Erythroblast (primary cell): ENCODE measurements around the gene TMEM181.

Experiments used
- DNase-seq, 2 experiments: peaks; one replicate each; lab custom pipeline; 2025; lab: John Stamatoyannopoulos, UW
- GATA1 ChIP-seq: IDR thresholded peaks from 2 replicates; pipeline ENCODE4 v1.6.1; 2011; ENCODE audit warnings: low read depth, mild to moderate bottlenecking, control low read depth, low read length, moderate library complexity
- POLR2A ChIP-seq: IDR thresholded peaks from 2 replicates; pipeline ENCODE4 v1.6.1; 2011; ENCODE audit warnings: mild to moderate bottlenecking, low read length

TMEM181 gene

DNA sequence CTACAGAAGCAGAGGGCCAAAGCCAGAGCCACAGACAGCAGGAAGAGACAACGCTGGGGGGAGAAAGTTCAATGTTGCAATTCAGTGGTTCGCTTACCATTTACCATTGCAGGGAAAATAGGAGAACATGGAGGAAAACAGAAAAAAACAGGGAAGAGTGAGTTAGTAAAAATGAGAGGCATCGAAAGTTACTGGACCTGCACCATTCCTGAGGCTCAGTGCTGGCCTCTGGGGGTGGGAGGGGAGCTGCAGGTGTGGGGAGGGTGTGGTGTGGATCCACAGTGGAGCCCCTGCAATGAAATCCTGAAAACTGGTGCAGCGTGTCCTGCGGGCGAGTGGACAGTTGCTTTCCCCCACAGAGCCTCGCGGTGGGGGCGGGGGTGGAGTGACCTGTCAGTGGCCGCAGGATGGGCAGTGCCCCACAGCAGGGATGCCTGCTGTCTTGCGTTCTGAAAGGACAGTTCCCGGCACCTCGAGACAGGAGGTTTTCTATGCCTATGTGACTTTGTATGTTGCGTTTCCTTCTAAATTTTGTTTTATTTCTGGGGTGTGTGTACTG lies 5.7 kb downstream of the TMEM181 start:
- no peak for DNase-seq
- TF ChIP-seq GATA1 = no peak
- TF ChIP-seq POLR2A = no peak

DNA sequence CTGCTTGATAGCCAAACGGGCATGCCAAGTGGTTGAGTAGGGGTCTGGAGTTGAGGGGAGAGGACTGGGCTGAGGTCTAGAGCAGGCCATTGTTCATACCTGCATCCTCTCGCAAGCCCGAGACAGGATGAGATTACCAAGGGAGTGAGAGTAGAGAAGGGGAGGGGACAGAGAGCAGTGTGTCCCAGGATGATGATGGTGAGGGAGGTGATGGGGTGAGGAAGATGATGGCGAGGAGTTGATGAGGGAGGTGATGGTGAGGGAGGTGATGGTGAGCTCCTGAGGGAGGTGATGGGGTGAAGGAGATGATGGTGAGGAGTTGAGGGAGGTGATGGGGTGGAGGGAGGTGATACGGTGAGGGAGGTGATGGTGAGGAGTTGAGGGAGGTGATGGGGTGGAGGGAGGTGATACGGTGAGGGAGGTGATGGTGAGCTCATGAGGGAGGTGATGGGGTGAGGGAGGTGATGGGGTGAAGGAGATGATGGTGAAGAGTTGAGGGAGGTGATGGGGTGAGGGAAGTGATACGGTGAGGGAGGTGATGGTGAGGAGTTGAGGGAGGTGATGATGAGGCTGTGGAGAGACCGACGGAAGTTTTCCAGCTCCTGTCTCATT lies 6.4 kb downstream of the TMEM181 start:
- DNase-seq = no peak
- TF ChIP-seq POLR2A (no peak), GATA1 (no peak)

DNA sequence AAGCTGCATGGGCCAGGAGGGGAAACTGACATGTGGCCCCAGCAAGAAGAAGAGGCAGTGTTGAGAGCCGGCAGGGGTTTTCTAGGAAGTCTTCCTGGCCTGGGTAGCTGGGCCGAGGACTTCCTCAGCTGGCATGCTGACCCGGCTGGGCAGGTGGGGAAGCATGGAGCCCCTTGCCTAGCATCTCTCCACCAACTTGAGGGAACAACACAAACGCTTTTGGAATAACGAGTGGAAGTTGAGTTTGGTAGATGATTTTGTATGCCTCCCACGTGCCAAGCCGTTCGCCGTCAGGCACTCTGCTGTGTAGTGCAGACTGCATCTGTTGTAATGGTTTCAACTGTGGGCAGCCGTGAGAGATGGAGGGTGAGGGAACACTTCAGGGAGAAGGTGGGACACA lies 7.3 kb downstream of the TMEM181 start:
- TF ChIP-seq POLR2A (no peak), GATA1 (no peak)
- DNase-seq = no peak

DNA sequence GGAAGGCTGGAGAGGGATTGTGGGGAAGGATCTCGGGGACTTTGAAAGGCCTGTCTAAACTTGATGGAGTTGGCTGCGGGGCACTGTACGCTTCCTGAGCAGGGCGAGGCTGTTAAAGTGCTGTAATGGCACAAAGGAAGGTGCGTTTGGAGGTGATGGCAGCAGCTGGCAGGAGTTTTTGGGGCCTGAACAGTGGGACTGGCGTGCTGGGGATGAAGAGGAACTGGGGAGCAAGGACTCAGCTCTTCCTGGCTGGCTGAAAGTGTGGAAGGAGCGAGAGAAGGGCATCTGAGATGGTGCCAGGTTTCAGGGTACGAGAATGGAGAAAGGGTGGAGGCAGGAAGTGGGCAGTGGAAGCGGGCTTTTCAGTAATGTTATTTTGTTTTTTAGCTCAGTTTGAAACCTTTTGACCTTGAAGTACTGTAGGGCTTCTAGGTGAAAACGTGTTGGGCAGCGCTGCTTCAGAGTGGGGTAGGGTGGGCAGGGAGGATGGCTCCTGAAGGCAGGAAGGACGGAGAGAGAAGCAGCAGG lies 8.0 kb downstream of the TMEM181 start:
- TF ChIP-seq POLR2A = no peak
- no peak for TF ChIP-seq GATA1
- DNase-seq = no peak

DNA sequence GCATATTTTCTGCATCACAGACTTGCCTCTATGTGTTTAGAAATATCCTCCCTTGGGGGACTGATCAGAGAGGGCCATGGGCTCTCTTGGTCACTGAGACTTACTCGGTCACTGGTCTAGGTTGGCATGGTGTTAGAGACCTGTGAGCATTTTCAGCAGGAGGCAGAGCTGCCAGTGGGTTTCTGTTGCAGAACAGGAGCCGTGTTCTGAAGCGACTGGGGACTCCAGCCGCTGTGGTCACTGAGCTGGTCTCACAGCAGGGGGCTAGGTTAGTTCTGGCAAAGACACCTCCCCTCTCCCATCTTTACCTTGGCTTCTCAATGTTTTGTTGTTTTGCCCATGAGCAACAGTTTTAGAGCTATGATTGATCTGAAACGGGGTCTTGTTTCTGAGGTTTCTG lies 8.7 kb downstream of the TMEM181 start:
- DNase-seq = no peak
- no peak for TF ChIP-seq GATA1
- TF ChIP-seq POLR2A = no peak

DNA sequence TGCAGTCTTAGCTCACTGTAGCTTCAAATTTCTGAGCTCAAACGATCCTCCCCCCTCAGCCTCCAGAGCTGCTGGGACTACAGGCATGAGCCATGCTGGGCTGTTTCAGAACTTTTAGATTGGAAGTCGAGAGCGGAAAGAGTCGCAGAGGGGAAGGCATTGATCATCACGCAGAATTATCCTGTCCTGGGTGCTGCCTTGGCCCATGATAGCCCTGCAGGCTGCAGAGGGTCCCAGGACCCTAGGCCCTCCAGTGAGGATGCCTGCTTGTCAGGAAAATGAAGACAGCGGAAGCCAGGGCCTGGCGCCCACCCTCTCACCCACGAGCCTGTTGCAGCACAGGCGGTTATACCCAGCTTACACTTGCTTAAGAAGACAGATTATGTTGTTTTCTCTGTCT lies 9.1 kb downstream of the TMEM181 start:
- DNase-seq = no peak
- TF ChIP-seq POLR2A = no peak
- TF ChIP-seq GATA1 = no peak

DNA sequence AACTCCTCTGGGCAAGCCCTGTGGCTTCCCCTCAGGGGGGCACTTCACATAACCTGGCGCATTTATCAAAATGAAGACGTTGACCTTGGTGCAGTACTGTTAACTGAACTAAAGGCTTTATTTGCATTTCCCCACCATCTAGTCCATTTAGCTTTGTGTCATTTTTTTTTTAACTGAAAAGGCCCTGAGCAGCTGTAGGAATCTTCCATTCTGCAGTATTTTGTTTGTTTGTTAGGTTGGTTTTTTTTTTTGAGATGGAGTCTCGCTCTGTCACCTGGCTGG lies 10.7 kb downstream of the TMEM181 start:
- TF ChIP-seq GATA1 (no peak), POLR2A (no peak)
- no peak for DNase-seq

DNA sequence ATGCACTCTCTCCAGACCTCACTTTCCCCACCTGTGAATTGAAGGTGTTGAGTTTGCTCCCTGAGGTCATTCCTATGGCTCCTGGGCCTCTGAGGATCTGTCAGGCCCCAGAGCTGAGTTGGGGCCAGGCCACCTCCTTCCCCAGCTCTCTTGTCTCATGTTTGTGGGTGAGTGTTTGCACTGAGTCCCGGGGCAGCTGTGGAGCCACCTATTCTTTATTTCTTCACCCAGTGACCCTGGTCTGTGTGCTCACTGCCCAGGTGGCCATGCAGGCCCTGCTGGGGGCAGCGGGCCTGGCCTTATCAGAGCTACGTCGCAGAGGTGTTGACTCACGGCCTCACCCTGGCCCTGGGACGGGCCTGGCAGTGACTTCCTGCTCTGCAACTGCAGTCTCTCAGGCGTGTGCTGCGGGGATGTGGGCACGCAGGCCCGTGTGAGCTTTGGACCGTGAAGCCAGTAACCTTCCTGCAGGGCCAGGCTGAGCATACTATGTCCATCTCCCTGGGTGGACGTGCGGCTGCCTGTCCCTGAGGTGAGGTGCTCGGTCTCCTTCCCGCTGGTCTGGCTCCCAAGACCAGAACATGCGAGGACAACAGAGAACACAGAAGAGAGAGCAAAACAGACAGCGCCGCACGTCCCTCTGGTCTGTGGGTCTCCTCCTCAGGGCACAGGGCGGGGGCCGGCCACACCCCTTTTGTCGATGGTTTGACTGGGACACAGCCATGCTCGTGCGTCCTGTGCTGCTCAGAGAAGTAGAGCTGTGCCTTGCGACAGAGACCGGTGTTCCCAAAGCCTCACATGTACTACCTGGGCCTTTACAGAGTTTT lies 12.1 kb downstream of the TMEM181 start:
- peak; percentile 38 to 51 for DNase-seq

DNA sequence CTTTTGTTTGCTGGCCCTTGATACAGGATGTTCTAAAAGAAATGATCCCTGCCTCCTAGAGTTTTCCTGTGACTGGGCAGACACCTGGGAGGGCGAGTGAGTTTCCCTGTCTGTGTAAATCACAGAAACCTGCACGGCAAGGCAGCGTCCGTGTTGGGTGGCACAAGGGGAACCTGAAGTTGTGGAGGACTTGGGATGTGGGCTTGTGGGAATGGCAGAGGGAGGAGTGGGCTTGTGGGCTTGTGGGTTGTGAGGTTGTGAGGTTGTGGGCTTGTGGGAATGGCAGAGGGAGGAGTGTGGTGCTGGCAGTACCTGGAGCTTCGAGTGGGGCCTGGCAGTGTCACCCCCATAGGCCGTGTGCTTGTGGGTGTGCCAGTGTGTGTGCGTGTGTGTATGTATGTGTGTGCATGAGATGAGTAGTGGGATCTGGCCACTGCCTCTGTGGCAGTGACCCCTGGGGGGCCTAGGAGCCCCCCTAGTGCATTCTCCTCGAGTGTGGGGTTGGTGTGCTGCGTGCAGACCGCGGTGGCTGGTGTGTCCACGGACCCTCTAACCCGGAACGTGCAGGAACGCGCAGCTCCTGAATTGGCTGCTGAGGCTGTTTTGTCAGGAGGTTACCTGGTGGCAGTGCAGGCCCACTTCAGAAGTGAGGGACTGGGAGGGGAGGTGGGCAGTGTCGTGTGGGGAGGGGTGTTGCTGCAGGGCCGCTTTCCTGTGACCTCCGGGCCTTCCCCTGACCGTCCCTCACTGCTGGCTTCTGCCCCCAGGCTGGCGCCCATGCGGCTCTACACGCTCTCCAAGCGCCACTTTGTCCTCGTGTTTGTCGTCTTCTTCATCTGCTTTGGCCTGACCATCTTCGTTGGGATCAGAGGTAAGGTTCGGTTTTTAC lies 13.0 kb downstream of the TMEM181 start:
- no peak for DNase-seq
- TF ChIP-seq GATA1 (no peak), POLR2A (no peak)

More for the DNA sequence above, 12.1 kb downstream of the TMEM181 start:
- TF ChIP-seq POLR2A (no peak), GATA1 (no peak)

DNA sequence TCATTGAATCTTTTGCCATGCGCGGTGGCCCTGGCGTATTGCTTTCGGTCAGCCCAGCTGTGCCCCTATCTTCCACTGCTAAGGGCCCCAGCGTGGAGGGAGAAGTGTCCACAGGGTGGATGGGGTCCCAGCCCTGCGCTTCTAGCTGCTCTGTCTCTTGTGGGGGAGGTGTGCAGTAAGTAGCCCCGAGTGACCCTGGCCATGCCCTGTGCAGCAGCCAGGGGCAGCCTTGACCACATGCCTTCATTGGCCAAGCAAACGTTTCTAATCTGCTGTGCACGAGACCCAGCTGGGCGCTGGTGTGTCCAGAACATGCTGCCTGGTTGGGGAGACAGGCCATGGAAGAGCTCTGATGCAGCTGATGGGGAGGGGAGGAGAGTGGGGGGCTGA lies 13.6 kb downstream of the TMEM181 start:
- TF ChIP-seq GATA1 = no peak
- TF ChIP-seq POLR2A = no peak
- no peak for DNase-seq

DNA sequence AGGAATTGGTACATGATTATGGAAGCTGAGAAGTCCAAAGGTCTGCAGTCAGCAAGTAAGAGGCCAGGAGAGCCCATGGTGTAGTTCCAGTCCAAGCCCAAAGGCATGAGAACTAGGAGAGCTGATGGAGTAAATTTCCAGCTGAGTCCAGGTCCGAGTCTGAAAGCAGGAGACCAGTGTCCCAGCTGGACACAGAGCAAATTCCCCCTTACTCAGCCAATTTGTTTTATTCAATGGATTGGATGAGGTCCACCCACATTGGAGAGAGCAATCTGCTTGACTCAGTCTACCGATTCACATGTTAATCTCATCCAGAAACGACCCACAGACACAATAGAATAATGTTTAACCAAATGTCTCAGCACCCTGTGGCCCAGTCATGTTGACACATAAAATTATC lies 14.9 kb downstream of the TMEM181 start:
- no peak for DNase-seq
- TF ChIP-seq POLR2A (no peak), GATA1 (no peak)

DNA sequence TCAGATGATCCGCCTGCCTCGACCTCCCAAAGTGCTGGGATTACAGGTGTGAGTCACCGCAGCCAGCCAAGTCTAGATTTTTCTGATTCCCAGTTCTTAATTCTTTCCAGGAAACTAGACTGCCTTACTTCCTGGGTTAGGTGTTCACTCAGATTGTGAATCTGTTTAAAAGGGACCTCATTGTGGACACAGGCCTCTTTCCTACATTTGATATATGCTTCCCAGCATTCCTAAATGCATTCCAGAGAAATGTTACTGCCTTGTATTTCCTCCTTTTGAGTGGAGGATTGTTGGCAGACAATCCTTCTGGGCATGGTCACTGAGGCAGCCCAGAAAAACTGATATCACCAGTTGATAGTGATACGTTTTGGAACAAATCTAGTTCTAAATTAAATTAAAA lies 15.7 kb downstream of the TMEM181 start:
- TF ChIP-seq POLR2A (no peak), GATA1 (no peak)
- DNase-seq = no peak

DNA sequence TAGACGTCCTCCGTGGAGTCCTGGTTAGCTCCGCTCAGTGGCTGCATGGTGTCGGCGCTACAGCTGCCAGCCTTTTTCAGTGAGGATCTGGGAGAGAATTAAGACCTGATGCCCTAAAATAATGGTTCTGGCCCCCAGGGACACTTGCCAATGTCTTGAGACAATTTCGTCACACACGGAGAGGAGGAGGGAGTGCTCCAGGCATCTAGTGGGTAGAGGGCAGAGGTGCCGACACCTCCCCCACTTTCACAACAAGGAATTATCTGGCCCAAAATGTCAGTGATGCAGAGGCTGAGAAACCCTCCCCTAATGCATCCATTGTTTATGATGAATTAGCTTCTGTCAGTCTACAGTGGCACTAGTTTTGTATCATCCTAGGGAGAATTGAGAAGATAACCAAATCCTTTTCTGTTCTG lies 24.4 kb downstream of the TMEM181 start:
- DNase-seq = no peak
- no peak for TF ChIP-seq GATA1
- no peak for TF ChIP-seq POLR2A

DNA sequence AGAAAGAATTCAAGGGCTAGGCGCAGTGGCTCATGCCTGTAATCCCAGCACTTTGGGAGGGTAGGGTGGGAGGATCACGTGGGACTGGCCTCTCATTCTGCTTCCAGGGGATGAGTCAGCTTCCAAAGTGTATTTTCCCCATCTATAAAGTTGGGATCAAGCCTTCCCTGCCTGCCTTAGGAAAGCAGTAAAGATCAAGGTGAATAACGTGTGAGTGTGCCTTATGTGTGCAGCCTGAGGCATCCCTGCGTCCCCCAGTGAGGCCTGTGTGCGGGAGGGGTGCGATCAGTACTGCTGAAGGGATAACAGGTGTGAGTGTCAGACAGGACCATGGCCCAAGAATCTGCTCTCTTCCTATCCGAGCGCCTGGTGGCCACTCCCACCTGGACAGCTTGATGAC lies 26.8 kb downstream of the TMEM181 start:
- DNase-seq = no peak
- no peak for TF ChIP-seq GATA1
- no peak for TF ChIP-seq POLR2A
